A549 (cell line): Measurements from ENCODE around the gene ZNF511.

Experiments
- CBX8 ChIP-seq: fragments of 200-600 bp; sonication (generic); IDR thresholded peaks from 2 replicates; pipeline ENCODE4 v1.6.1; 2016
- POLR2A ChIP-seq: IDR thresholded peaks from 2 replicates; pipeline ENCODE4 v1.6.1; 2012; ENCODE audit warnings: mild to moderate bottlenecking, low read length

DNA sequence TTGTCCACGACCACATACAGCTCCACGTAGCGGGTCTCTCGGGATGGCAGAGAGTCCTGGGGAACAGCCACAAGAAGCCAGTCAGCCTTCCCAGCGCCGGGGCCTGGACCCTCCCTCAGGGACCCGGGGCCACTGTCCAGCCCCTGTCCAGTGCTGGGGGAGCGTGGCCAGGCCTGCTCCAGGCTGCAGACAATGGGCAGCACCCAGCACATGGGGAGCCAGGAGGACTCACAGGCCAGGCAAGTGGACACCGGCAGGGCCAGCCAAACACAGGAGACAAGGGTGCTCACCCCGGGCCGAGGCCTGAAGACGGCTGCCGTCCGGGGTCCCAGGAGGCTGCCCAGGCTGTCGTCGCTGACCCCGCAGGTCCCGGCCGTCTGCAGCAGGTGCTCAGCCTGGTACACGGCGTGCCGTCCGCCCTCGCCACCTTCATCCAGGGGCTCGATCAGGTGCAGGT is 35.7 kb upstream of the ZNF511 start:
- no peak for TF ChIP-seq CBX8
- TF ChIP-seq POLR2A: no peak
